ENCODE data around the gene WNT7A.
"Not testable (repeated sequence)": the region's sequence is repeated elsewhere in the genome, so short reads cannot be mapped to it uniquely, and the experiment has no call there.

Gene WNT7A

GRCh38 chr3:13860001-13860400 is 19.9 kb downstream of the WNT7A start:
- no peak overlapping the region for H3K9ac ChIP-seq (ENCODE audit: low read depth, low read length)
- peaks cover 7% of the 10 kb centered on the region for H3K27me3 ChIP-seq (ENCODE audit: insufficient read depth, low read length)
- no peaks in the 10 kb centered on the region for H3K36me3 ChIP-seq (ENCODE audit: insufficient read depth, low read depth, low read length)
- H3K27ac ChIP-seq (ENCODE audit: low read length): no peak overlapping the region
- H3K4me3 ChIP-seq (ENCODE audit: low read length): no peak overlapping the region
- peaks cover 4% of the 10 kb centered on the region; the same call in 1 of the 2 replicates for H3K4me1 ChIP-seq (ENCODE audit: insufficient read depth, low read length)
- no peaks in the 10 kb centered on the region for H3K9me3 ChIP-seq (ENCODE audit: insufficient read depth, low read depth, low read length)

- H3K9me3 ChIP-seq (ENCODE audit: insufficient read depth, low read depth, low read length): no peaks in the 10 kb centered on the region
- H3K9ac ChIP-seq (ENCODE audit: low read depth, low read length): no peak overlapping the region
- peaks cover 3% of the 10 kb centered on the region; the same call in 1 of the 2 replicates for H3K27me3 ChIP-seq (ENCODE audit: insufficient read depth, low read length)
- no peak overlapping the region for H3K27ac ChIP-seq (ENCODE audit: low read length)
- no peaks in the 10 kb centered on the region for H3K36me3 ChIP-seq (ENCODE audit: insufficient read depth, low read depth, low read length)
- H3K4me3 ChIP-seq (ENCODE audit: low read length): no peak overlapping the region
- peaks cover 4% of the 10 kb centered on the region; the same call in 1 of the 2 replicates for H3K4me1 ChIP-seq (ENCODE audit: insufficient read depth, low read length)
These were observed 20.9 kb downstream of the WNT7A start for GRCh38 chr3:13858768-13859520.

- Histone ChIP-seq H3K9me3 (ENCODE audit: insufficient read depth, low read depth, low read length) (no peaks in the 10 kb centered on the region), H3K27me3 (ENCODE audit: insufficient read depth, low read length) (peaks cover 3% of the 10 kb centered on the region; the same call in 1 of the 2 replicates), H3K36me3 (ENCODE audit: insufficient read depth, low read depth, low read length) (no peaks in the 10 kb centered on the region), H3K4me3 (ENCODE audit: low read length) (no peak overlapping the region), H3K27ac (ENCODE audit: low read length) (no peak overlapping the region), H3K9ac (ENCODE audit: low read depth, low read length) (no peak overlapping the region), H3K4me1 (ENCODE audit: insufficient read depth, low read length) (no peaks in the 10 kb centered on the region)
These were observed 22.0 kb downstream of the WNT7A start for GRCh38 chr3:13857702-13858380.

GRCh38 chr3:13856628-13857027 is 23.2 kb downstream of the WNT7A start:
- not testable (repeated sequence) for H3K4me3 ChIP-seq (ENCODE audit: low read length); H3K27ac ChIP-seq (ENCODE audit: low read length); H3K36me3 ChIP-seq (ENCODE audit: insufficient read depth, low read depth, low read length); H3K9ac ChIP-seq (ENCODE audit: low read depth, low read length); H3K27me3 ChIP-seq (ENCODE audit: insufficient read depth, low read length); H3K9me3 ChIP-seq (ENCODE audit: insufficient read depth, low read depth, low read length); H3K4me1 ChIP-seq (ENCODE audit: insufficient read depth, low read length)

GRCh38 chr3:13856006-13856405 is 23.9 kb downstream of the WNT7A start:
- Histone ChIP-seq H3K4me1 (ENCODE audit: insufficient read depth, low read length) (no peaks in the 10 kb centered on the region), H3K4me3 (ENCODE audit: low read length) (no peak overlapping the region), H3K27me3 (ENCODE audit: insufficient read depth, low read length) (peaks cover 3% of the 10 kb centered on the region; the same call in 1 of the 2 replicates), H3K9me3 (ENCODE audit: insufficient read depth, low read depth, low read length) (no peaks in the 10 kb centered on the region), H3K27ac (ENCODE audit: low read length) (no peak overlapping the region), H3K9ac (ENCODE audit: low read depth, low read length) (no peak overlapping the region), H3K36me3 (ENCODE audit: insufficient read depth, low read depth, low read length) (no peaks in the 10 kb centered on the region)

GRCh38 chr3:13854492-13854891 is 25.4 kb downstream of the WNT7A start:
- H3K27me3 ChIP-seq (ENCODE audit: insufficient read depth, low read length): peaks cover 3% of the 10 kb centered on the region; the same call in 1 of the 2 replicates
- H3K9ac ChIP-seq (ENCODE audit: low read depth, low read length): no peak overlapping the region
- no peaks in the 10 kb centered on the region for H3K36me3 ChIP-seq (ENCODE audit: insufficient read depth, low read depth, low read length)
- H3K4me1 ChIP-seq (ENCODE audit: insufficient read depth, low read length): no peaks in the 10 kb centered on the region
- no peak overlapping the region for H3K27ac ChIP-seq (ENCODE audit: low read length)
- H3K4me3 ChIP-seq (ENCODE audit: low read length): no peak overlapping the region
- H3K9me3 ChIP-seq (ENCODE audit: insufficient read depth, low read depth, low read length): no peaks in the 10 kb centered on the region

GRCh38 chr3:13853978-13854296 is 25.9 kb downstream of the WNT7A start:
- no peaks in the 10 kb centered on the region for H3K9me3 ChIP-seq (ENCODE audit: insufficient read depth, low read depth, low read length)
- peaks cover 3% of the 10 kb centered on the region; the same call in 1 of the 2 replicates for H3K27me3 ChIP-seq (ENCODE audit: insufficient read depth, low read length)
- no peaks in the 10 kb centered on the region for H3K4me1 ChIP-seq (ENCODE audit: insufficient read depth, low read length)

GRCh38 chr3:13853256-13853977 is 26.5 kb downstream of the WNT7A start:
- no peaks in the 10 kb centered on the region for H3K9me3 ChIP-seq (ENCODE audit: insufficient read depth, low read depth, low read length)
- no peak overlapping the region for H3K27ac ChIP-seq (ENCODE audit: low read length)
- H3K4me3 ChIP-seq (ENCODE audit: low read length): no peak overlapping the region
- no peak overlapping the region for H3K9ac ChIP-seq (ENCODE audit: low read depth, low read length)
- no peaks in the 10 kb centered on the region for H3K4me1 ChIP-seq (ENCODE audit: insufficient read depth, low read length)
- H3K36me3 ChIP-seq (ENCODE audit: insufficient read depth, low read depth, low read length): no peaks in the 10 kb centered on the region
- H3K27me3 ChIP-seq (ENCODE audit: insufficient read depth, low read length): peaks cover 3% of the 10 kb centered on the region; the same call in 1 of the 2 replicates

More at GRCh38 chr3:13853978-13854296, 25.9 kb downstream of the WNT7A start:
- no peak overlapping the region for H3K27ac ChIP-seq (ENCODE audit: low read length)
- H3K9ac ChIP-seq (ENCODE audit: low read depth, low read length): no peak overlapping the region
- H3K36me3 ChIP-seq (ENCODE audit: insufficient read depth, low read depth, low read length): no peaks in the 10 kb centered on the region
- no peak overlapping the region for H3K4me3 ChIP-seq (ENCODE audit: low read length)

- Histone ChIP-seq H3K4me3 (ENCODE audit: low read length) (no peak overlapping the region), H3K36me3 (ENCODE audit: insufficient read depth, low read depth, low read length) (no peaks in the 10 kb centered on the region), H3K4me1 (ENCODE audit: insufficient read depth, low read length) (no peaks in the 10 kb centered on the region), H3K27ac (ENCODE audit: low read length) (no peak overlapping the region), H3K9me3 (ENCODE audit: insufficient read depth, low read depth, low read length) (no peaks in the 10 kb centered on the region), H3K9ac (ENCODE audit: low read depth, low read length) (no peak overlapping the region), H3K27me3 (ENCODE audit: insufficient read depth, low read length) (peaks cover 3% of the 10 kb centered on the region; the same call in 1 of the 2 replicates)
These were observed 27.2 kb downstream of the WNT7A start for GRCh38 chr3:13852638-13853009.

- H3K4me1 ChIP-seq (ENCODE audit: insufficient read depth, low read length): no peaks in the 10 kb centered on the region
These were observed 27.8 kb downstream of the WNT7A start for GRCh38 chr3:13851997-13852637.

GRCh38 chr3:13851091-13851849 is 28.6 kb downstream of the WNT7A start:
- Histone ChIP-seq H3K27ac (ENCODE audit: low read length) (no peak overlapping the region), H3K36me3 (ENCODE audit: insufficient read depth, low read depth, low read length) (no peaks in the 10 kb centered on the region), H3K9ac (ENCODE audit: low read depth, low read length) (no peak overlapping the region), H3K27me3 (ENCODE audit: insufficient read depth, low read length) (no peaks in the 10 kb centered on the region), H3K4me3 (ENCODE audit: low read length) (no peak overlapping the region), H3K9me3 (ENCODE audit: insufficient read depth, low read depth, low read length) (no peaks in the 10 kb centered on the region), H3K4me1 (ENCODE audit: insufficient read depth, low read length) (no peaks in the 10 kb centered on the region)

More at GRCh38 chr3:13851997-13852637, 27.8 kb downstream of the WNT7A start:
- H3K27me3 ChIP-seq (ENCODE audit: insufficient read depth, low read length): peaks cover 3% of the 10 kb centered on the region; the same call in 1 of the 2 replicates
- no peak overlapping the region for H3K4me3 ChIP-seq (ENCODE audit: low read length)
- no peak overlapping the region for H3K9ac ChIP-seq (ENCODE audit: low read depth, low read length)
- H3K9me3 ChIP-seq (ENCODE audit: insufficient read depth, low read depth, low read length): no peaks in the 10 kb centered on the region
- no peaks in the 10 kb centered on the region for H3K36me3 ChIP-seq (ENCODE audit: insufficient read depth, low read depth, low read length)
- H3K27ac ChIP-seq (ENCODE audit: low read length): no peak overlapping the region

All from iPS-20b (cell line).